GM18868 (cell line): ENCODE measurements around the gene CTXND1.
"Not testable (repeated sequence)": the region's sequence is repeated elsewhere in the genome, so short reads cannot be mapped to it uniquely, and the experiment has no call there.

Experiments
- ATAC-seq: cut with Tn5 transposase; IDR thresholded peaks from one replicate; pipeline ENCODE4 v1.9.1; 2021; ENCODE audit warnings: mild to moderate bottlenecking, moderate library complexity; ENCODE audit not compliant: unreplicated experiment

The CTXND1 gene

GRCh38 chr15:80161468-80162016, 90.5 kb downstream of the CTXND1 start:
- ATAC-seq = no peak

GRCh38 chr15:80160570-80161156, 91.3 kb downstream of the CTXND1 start:
- peak; percentile 69 for ATAC-seq

GRCh38 chr15:80159811-80160569, 92.0 kb downstream of the CTXND1 start:
- ATAC-seq = no peak

GRCh38 chr15:80159301-80159700, 92.7 kb downstream of the CTXND1 start:
- no peak for ATAC-seq

- no peak for ATAC-seq
Observed at GRCh38 chr15:80157215-80157614, 94.8 kb downstream of the CTXND1 start.

GRCh38 chr15:80156176-80156720, 95.8 kb downstream of the CTXND1 start:
- ATAC-seq = no peak

GRCh38 chr15:80155378-80156175, 96.4 kb downstream of the CTXND1 start:
- not testable (repeated sequence) for ATAC-seq

- ATAC-seq = no peak
Observed at GRCh38 chr15:80155001-80155377, 97.0 kb downstream of the CTXND1 start.

GRCh38 chr15:80154336-80154735, 97.7 kb downstream of the CTXND1 start:
- ATAC-seq = no peak

- ATAC-seq = no peak
Observed at GRCh38 chr15:80153900-80154299, 98.1 kb downstream of the CTXND1 start.

GRCh38 chr15:80152896-80153876, 98.8 kb downstream of the CTXND1 start, which contains the start of gene FAH:
FAH (plus strand) TSS chr15:80152999; CDS start chr15:80153055, 56 bp downstream.
- peak; percentile 46 for ATAC-seq

GRCh38 chr15:80152180-80152895, 99.7 kb downstream of the CTXND1 start:
- peak; percentile 62 for ATAC-seq

- no peak for ATAC-seq
Observed at GRCh38 chr15:80151576-80151975, 100.4 kb downstream of the CTXND1 start.

GRCh38 chr15:80151148-80151547, 100.9 kb downstream of the CTXND1 start:
- no peak for ATAC-seq
